ENCODE measurements around the gene C1QL4. TPM values are rescaled to one million over a fixed set of nuclear protein-coding genes. Genes with fewer than 3 reads are reported as not detected.

C1QL4 gene
- total RNA-seq, 3 donors from 2014 or later, result 0.33 to 0.44 TPM; not detected in 1

DNA sequence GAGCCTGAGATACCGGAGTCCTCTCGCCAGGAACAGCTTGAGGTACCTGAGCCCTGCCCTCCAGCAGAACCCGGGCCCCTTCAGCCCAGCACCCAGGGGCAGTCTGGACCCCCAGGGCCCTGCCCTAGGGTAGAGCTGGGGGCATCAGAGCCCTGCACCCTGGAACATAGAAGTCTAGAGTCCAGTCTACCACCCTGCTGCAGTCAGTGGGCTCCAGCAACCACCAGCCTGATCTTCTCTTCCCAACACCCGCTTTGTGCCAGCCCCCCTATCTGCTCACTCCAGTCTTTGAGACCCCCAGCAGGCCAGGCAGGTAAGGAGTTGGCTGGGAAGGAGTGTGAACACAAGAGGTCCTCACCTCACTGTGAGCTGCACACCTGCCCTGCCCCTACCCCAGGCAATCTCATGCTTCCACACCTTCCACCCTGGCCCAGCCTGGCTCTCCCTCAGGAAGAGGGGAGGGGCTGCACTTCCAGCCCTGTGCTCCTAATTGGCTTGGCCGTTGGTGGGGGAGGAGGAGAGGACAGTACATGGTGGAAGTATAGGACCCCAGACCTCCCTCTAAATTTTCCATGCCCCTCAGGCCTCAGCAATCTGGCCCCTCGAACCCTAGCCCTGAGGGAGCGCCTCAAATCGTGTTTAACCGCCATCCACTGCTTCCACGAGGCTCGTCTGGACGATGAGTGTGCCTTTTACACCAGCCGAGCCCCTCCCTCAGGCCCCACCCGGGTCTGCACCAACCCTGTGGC lies 6.2 kb downstream of the C1QL4 start:
- Histone ChIP-seq H3K36me3 (no peaks in the 10 kb centered on the region), H3K4me1 (no peaks in the 10 kb centered on the region), H3K27me3 (peaks cover 0 to 18% of the 10 kb centered on the region in 2 donors), H3K4me3 (no peak overlapping the region), H3K9me3 (no peaks in the 10 kb centered on the region), H3K27ac (no peak overlapping the region)
- DNase-seq (ENCODE audit: low spot score in 2 of 2), result no peak
- TF ChIP-seq POLR2A (IDR thresholded peaks at IDR 0.05) (no peak), POLR2AphosphoS5 (IDR thresholded peaks at IDR 0.05) (no peak)
- TF ChIP-seq, protein P1, sequence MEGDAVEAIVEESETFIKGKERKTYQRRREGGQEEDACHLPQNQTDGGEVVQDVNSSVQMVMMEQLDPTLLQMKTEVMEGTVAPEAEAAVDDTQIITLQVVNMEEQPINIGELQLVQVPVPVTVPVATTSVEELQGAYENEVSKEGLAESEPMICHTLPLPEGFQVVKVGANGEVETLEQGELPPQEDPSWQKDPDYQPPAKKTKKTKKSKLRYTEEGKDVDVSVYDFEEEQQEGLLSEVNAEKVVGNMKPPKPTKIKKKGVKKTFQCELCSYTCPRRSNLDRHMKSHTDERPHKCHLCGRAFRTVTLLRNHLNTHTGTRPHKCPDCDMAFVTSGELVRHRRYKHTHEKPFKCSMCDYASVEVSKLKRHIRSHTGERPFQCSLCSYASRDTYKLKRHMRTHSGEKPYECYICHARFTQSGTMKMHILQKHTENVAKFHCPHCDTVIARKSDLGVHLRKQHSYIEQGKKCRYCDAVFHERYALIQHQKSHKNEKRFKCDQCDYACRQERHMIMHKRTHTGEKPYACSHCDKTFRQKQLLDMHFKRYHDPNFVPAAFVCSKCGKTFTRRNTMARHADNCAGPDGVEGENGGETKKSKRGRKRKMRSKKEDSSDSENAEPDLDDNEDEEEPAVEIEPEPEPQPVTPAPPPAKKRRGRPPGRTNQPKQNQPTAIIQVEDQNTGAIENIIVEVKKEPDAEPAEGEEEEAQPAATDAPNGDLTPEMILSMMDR (IDR thresholded peaks at IDR 0.05), result no peak
- intact Hi-C loops (cut with DNase I; ENCODE audit: low total_unique reads), result no loop called here

DNA sequence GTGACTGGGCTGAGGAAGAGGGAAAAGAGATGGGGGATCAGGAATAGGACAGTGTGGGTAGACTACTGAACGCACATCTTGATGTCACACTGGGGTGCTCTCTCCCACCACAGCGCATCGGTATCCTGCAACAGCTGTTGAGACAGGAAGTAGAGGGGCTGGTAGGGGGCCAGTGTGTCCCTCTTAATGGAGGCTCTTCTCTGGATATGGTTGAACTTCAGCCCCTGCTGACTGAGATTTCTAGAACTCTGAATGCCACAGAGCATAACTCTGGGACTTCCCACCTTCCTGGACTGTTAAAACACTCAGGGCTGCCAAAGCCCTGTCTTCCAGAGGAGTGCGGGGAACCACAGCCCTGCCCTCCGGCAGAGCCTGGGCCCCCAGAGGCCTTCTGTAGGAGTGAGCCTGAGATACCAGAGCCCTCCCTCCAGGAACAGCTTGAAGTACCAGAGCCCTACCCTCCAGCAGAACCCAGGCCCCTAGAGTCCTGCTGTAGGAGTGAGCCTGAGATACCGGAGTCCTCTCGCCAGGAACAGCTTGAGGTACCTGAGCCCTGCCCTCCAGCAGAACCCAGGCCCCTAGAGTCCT lies 6.9 kb downstream of the C1QL4 start:
- H3K36me3 ChIP-seq, result no peaks in the 10 kb centered on the region
- intact Hi-C loops (cut with DNase I; ENCODE audit: low total_unique reads), result no loop called here

DNA sequence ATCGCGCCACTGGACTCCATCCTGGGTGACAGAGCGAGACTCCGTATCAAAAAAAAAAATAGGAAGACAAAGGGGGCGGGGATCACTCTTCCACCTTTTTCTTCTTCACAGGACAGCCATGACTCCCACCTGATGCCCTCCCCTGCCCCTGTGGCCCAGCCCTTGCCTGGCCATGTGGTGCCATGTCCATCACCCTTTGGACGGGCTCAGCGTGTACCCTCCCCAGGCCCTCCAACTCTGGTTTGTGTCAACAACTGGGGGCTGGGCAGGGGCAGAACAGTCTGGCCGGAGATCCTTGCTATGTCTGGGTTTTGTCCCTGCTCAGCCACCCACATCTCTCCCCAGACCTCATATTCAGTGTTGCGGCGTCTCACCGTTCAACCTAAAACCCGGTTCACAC lies 8.2 kb downstream of the C1QL4 start:
- TF ChIP-seq, protein P1 (IDR thresholded peaks at IDR 0.05), result no peak
- TF ChIP-seq POLR2AphosphoS5 (IDR thresholded peaks at IDR 0.05) (no peak), POLR2A (IDR thresholded peaks at IDR 0.05) (no peak)
- no peaks in the 10 kb centered on the region for H3K27me3 ChIP-seq
- H3K9me3 ChIP-seq, result no peaks in the 10 kb centered on the region
- no peak overlapping the region for H3K27ac ChIP-seq
- intact Hi-C loops (cut with DNase I; ENCODE audit: low total_unique reads), result no loop called here
- H3K4me1 ChIP-seq, result no peaks in the 10 kb centered on the region
- peak in 1 of 2 donors; percentile 33 for DNase-seq (ENCODE audit: low spot score in 2 of 2)
- no peaks in the 10 kb centered on the region for H3K36me3 ChIP-seq
- no peak overlapping the region for H3K4me3 ChIP-seq

More for the DNA sequence above, 6.9 kb downstream of the C1QL4 start:
- Histone ChIP-seq H3K9me3 (no peaks in the 10 kb centered on the region), H3K4me3 (no peak overlapping the region), H3K27me3 (peaks cover 0 to 11% of the 10 kb centered on the region in 2 donors), H3K4me1 (no peaks in the 10 kb centered on the region), H3K27ac (no peak overlapping the region)
- TF ChIP-seq POLR2AphosphoS5 (IDR thresholded peaks at IDR 0.05), result no peak
- TF ChIP-seq, protein P1 (IDR thresholded peaks at IDR 0.05), result no peak
- no peak for TF ChIP-seq POLR2A (IDR thresholded peaks at IDR 0.05)
- peak in 1 of 2 donors; percentile 9 for DNase-seq (ENCODE audit: low spot score in 2 of 2)

DNA sequence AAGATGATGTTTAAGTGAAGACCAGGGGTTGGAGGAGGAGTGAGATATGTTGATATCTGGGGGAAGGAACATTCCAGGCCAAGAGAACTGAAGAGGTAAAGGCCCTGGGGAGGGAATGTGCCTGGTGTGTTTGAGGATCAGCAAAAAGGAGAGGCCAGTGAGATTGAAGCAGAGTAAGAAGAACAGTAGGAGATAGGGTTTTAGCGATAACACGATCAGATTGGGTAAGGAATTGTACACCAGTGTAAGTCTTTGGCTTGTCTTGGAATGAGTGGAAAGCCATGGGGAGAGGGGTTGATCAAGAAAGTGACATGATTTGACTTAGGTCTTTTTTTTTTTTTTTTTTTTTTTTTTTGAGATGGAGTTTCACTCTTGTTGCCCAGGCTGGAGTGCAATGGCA lies 9.1 kb downstream of the C1QL4 start:
- no peak for DNase-seq (ENCODE audit: low spot score in 2 of 2)
- TF ChIP-seq POLR2AphosphoS5 (IDR thresholded peaks at IDR 0.05) (no peak), POLR2A (IDR thresholded peaks at IDR 0.05) (no peak)
- TF ChIP-seq, protein P1 (IDR thresholded peaks at IDR 0.05), result no peak
- Histone ChIP-seq H3K4me1 (no peaks in the 10 kb centered on the region), H3K27ac (no peak overlapping the region), H3K36me3 (no peaks in the 10 kb centered on the region), H3K4me3 (no peak overlapping the region), H3K9me3 (no peaks in the 10 kb centered on the region), H3K27me3 (no peaks in the 10 kb centered on the region)
- intact Hi-C loops (cut with DNase I; ENCODE audit: low total_unique reads), result no loop called here

DNA sequence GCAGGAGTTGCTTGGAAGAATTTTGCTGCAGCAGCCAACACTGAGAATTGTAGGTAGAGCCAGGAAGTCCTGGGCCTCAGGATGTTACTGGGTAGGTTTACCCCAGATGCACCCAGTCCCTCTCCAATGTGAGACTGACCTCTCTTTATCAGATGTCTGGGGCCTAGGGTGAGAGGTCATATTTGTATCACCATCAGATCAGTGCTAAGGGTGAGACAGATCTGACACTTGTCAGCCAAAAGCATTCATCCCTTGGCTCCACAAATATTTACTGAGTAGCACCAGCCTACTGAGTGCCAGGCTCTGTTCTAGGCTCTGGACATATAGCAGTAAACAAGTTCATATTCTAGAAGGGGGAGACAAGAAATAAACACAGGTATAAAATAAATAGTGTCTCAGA lies 9.6 kb downstream of the C1QL4 start:
- Histone ChIP-seq H3K27ac (no peak overlapping the region), H3K4me3 (no peak overlapping the region), H3K4me1 (no peaks in the 10 kb centered on the region), H3K9me3 (no peaks in the 10 kb centered on the region), H3K27me3 (no peaks in the 10 kb centered on the region), H3K36me3 (no peaks in the 10 kb centered on the region)
- DNase-seq (ENCODE audit: low spot score in 2 of 2), result no peak
- TF ChIP-seq POLR2A (IDR thresholded peaks at IDR 0.05) (no peak), POLR2AphosphoS5 (IDR thresholded peaks at IDR 0.05) (no peak)
- TF ChIP-seq, protein P1 (IDR thresholded peaks at IDR 0.05), result no peak
- intact Hi-C loops (cut with DNase I; ENCODE audit: low total_unique reads), result no loop called here
